C4-2B (cell line): Measurements from ENCODE around the gene CATSPERZ.

ENCODE experiments used
- CTCF ChIP-seq: fragments of 450-650 bp; conservative IDR thresholded peaks from 2 replicates; pipeline ENCODE4 v1.5.1; 2017; ENCODE audit warnings: mild to moderate bottlenecking
- ZFX ChIP-seq: fragments of 450-650 bp; IDR thresholded peaks from 2 replicates; pipeline ENCODE4 v1.6.1; 2017

DNA sequence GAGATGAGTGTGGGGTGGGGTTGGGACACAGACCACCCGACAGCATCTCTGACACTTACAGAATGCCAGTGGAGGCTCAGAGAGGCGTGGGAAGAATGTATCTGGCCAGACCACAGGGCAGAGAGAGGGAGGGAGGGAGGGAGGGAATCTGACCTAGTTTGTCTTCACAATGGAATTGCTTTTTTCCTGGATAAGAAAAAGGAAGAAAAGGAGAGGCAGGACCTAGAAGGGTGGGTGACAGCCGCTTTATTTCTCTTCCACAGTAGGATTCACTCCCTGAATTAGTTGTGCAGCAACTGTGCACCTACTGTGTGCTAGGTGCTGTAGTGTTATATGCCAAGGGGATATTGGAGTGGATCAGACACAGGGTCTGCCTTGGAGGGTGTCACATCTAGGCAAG lies 5.4 kb upstream of the CATSPERZ start:
- TF ChIP-seq CTCF (no peak), ZFX (no peak)
